ENCODE results near the gene POLD4.

Gene POLD4

DNA sequence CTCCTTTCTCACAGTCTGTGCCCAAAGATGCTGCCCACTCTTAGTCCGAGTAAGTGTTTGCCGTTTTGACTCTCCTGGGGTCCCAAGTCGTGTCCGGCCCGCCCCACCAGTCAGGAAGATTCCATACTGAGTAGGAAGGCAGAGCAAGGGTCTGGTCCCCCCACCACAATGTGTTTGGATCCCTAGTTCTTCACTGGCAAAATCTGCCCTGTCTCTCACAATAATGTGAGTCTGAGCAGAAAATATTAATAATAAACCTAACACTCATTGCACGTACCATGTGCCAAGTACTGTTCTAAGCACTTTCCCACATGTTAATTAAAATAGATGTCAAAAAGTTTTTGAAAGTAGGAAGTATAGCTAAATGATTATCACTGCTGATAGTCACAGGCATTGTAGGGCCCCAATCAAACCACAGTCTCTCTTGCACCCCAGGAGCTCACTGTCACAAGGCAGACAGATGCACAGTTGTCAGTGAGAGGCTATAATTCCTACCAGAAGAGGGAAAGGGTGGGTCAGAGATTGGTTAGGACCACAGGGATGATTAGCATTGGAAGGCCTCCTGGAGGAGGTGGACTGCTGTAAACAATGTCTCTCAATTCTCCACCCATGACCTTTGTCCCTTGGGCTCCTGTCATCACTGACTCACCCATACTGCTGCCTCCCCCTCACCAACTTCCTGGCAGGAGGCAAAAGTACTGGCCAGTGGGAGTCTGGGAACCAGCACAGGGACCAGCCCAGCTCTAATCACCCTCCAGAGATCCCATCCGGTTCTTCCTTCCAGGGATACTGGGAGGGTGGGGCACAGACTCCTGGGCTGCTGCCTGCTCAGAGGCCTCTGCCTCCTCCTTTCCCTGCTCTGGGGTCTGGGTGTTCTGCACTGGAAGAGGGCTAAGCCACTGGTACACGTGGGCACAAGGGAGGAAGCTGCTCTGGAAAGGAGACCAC, 1.0 kb upstream of the POLD4 start:
- in situ Hi-C loops (cut with HindIII; ENCODE audit: low sequenced_read_pairs), result no loop called here

DNA sequence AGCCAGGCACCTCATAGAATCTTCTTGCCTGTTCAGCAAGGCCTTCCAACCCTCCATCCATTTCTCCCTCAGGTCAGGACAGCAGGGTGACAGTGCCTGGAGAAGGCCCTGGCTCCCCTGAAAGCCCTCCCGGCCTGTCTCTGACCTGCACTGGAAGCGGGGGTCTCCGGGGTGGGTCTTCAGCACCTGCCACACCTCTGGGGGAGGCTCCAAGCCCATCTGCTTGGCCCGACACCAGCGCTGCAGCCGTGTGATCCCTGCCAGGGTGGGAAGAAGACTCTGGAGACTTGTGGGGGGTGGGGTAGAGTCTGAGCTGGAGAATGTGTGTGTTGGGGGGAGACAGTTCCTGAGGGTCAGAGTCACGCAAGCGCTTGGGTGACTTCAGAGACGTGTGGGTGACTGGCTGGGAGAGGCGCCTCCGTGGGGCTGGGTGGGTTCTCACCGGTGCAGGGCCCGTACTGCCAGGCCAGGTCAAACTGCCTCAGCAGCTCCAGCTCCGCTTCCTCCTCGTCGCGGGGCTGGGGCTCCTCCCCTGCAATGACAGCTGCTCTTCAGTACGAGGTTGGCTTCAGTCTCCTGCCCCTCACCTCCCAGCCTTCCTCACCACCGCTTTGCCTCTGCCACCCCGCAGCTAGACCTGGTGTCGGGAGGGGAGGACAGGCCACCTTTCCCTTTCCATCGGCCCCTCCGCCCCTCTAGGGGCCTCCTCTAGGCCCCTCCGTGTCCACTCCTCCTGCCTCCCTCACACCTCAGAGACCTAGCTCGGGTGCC, 615 bp downstream of the POLD4 start:
- in situ Hi-C loops (cut with HindIII; ENCODE audit: low sequenced_read_pairs), result no loop called here

DNA sequence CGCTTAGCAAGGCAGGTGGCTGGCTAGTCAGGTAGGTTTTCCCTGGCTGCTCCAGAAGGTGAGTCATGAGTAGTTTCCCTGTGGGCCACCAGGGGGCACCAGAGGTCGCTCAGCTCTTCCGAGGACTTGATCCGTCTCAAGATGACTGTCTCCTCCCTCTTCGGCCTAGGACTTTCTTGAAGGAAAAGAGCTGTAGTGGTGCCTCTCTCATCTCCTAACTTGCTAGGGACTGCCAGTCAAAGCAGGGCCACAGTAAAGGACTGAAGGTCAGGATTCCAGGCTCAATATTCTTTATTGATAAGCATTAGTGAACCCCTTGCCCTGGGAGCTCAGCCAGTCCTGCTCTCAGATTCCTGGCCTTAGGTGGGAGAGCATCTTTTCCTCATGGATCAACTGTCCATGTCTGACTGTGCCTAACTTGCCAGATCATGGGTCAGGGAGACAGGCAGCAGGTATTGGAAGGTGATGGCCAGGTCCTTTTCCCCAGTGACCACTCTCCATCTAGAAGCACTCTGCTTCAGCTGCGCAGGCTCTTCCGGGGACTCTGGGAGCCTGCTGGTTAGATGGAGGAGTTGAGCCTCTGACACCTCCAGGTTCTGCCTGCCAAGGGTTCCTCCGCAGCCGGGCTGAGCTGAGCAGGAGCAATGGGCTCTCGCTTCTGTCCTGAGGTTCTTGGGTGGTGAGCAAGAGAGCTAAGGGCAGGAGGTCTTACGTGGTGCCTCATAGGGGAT, 1.9 kb downstream of the POLD4 start:
- in situ Hi-C loops (cut with HindIII; ENCODE audit: low sequenced_read_pairs), result no loop called here

DNA sequence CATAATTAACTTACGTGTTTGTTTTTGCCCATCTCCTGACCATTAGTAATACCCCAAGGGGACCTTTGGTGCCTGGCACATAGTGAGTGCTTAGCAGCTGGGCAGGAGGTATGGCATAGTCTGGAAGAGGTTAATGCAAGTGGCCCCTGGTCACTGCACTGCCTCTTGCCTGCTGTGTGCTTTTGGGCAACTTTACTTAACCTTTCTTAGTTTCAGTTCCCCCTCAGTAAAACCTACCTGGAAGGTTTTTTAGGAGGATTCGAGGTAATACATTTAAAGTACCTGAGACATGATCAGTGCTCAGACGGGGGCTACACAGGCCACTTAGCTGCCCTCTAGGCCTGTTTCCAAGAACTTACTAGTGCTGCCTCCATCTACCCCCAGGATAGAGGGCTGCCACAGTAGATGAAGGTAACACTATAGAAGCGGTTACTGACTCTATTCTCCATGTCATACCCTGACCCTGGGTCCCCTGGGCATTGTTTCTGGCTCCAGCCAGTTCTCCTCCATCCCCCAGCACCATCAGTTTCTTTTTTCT, 3.3 kb downstream of the POLD4 start:
- in situ Hi-C loops (cut with HindIII; ENCODE audit: low sequenced_read_pairs), result loop anchor here (25.0 kb wide), 2 partner anchors 113 to 213 kb away; no protein-coding TSS in a partner anchor

- in situ Hi-C loops (cut with HindIII; ENCODE audit: low sequenced_read_pairs), result loop anchor here (25.0 kb wide), 2 partner anchors 112 to 212 kb away; no protein-coding TSS in a partner anchor
Observed at GRCh38 chr11:67349457-67349856, 3.9 kb downstream of the POLD4 start.

GRCh38 chr11:67349036-67349435, 4.3 kb downstream of the POLD4 start:
- in situ Hi-C loops (cut with HindIII; ENCODE audit: low sequenced_read_pairs), result loop anchor here (25.0 kb wide), 2 partner anchors 112 to 212 kb away; no protein-coding TSS in a partner anchor

DNA sequence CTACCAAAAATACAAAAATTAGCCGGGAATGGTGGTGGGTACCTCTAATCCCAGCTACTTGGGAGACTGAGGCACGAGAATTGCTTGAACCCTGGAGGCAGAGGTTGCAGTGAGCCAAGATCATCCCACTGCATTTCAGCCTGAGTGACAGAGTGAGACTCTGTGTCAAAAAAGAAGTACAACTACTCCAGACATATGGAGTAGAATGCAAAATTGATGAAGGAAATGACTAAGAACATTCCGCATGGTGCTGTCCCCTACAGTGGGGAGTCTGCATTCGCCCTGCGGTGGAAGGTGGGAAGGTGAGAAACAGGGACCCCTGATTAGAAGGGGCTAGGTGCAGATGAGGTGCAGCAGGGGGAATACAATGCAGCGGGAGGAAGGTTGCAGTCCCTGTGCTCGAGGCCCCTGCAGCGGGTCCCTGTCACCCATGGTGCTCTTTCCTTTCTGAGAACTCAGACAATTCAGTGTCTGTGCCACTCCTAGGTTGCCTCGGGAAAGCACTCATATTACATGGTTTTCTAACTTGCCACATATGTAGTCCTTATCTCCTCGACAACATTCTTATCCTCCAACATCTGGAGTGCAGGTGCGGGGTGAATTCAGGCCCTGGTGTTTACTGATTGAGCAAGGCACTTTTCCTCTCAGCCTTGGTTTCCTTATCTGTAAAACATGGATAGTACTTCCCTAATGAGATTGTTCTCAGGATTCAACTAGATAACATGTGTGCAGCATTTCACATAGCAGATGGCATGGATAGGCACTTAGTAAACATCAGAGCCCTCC, 5.2 kb downstream of the POLD4 start:
- in situ Hi-C loops (cut with HindIII; ENCODE audit: low sequenced_read_pairs), result loop anchor here (25.0 kb wide), 2 partner anchors 111 to 211 kb away; no protein-coding TSS in a partner anchor

- in situ Hi-C loops (cut with HindIII; ENCODE audit: low sequenced_read_pairs), result loop anchor here (25.0 kb wide), 2 partner anchors 109 to 209 kb away; no protein-coding TSS in a partner anchor
Observed at GRCh38 chr11:67345920-67346819, 7.2 kb downstream of the POLD4 start.

DNA sequence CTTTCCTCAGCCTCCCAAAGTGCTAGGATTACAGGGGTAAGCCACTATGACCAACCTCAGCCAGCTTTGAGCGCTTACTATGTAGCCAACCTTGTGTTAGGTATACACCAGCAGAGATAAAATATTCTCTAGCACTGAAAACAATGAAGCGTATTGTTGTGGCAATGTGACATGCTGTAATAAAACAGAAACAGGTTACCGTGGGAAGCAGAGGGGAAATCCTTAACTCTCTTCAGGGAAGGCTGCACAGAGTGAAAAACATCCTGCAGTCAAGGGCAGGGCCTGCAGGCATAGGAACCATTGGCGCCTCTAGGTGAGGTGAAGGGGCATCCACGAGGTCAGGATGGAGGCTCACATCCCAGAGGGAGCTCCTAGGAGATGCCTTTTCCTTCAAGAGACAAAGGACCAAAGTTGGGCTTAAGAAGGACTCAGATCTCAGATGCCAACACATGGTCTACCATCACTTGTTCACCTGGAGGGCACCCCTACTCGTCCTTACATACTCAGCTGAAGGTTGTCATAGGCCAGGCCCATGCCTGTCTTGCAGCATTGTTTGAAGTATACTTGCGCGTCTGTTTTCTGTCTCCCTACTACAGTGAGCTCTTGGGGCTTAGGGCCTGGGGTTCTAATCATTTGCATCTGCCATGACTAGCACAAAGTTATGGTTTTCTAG, 8.0 kb downstream of the POLD4 start:
- in situ Hi-C loops (cut with HindIII; ENCODE audit: low sequenced_read_pairs), result loop anchor here (25.0 kb wide), 2 partner anchors 108 to 208 kb away; no protein-coding TSS in a partner anchor

GRCh38 chr11:67344264-67344663, 9.1 kb downstream of the POLD4 start:
- in situ Hi-C loops (cut with HindIII; ENCODE audit: low sequenced_read_pairs), result loop anchor here (25.0 kb wide), 2 partner anchors 107 to 207 kb away; no protein-coding TSS in a partner anchor

DNA sequence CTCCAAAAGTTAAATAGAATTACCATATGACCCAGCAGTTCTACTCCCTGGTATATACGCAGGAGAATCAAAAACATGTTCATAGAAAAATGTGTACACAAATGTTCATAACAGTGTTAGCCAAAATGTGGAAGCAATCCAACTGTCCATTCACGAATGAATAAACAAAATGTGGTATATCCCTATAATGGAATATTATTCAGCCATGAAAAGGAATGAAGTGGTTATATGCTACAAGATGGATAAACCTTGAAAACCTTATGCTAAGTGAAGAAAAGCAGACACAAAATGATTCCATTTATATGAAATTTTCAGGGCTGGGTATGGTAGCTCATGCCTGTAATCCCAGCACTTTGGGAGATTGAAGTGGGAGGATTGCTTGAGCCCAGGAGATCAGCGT, 16.1 kb downstream of the POLD4 start:
- in situ Hi-C loops (cut with HindIII; ENCODE audit: low sequenced_read_pairs), result loop anchor here (25.0 kb wide), 2 partner anchors 100 to 200 kb away; no protein-coding TSS in a partner anchor

GRCh38 chr11:67332081-67332691, 21.2 kb downstream of the POLD4 start:
- in situ Hi-C loops (cut with HindIII; ENCODE audit: low sequenced_read_pairs), result loop anchor here (25.0 kb wide), 2 partner anchors 95 to 195 kb away; no protein-coding TSS in a partner anchor

- in situ Hi-C loops (cut with HindIII; ENCODE audit: low sequenced_read_pairs), result no loop called here
Observed at GRCh38 chr11:67323526-67323925, 29.8 kb downstream of the POLD4 start.

- in situ Hi-C loops (cut with HindIII; ENCODE audit: low sequenced_read_pairs), result no loop called here
Observed at GRCh38 chr11:67322049-67322448, 31.3 kb downstream of the POLD4 start.

- in situ Hi-C loops (cut with HindIII; ENCODE audit: low sequenced_read_pairs), result no loop called here
Observed at GRCh38 chr11:67321313-67321871, 32.0 kb downstream of the POLD4 start.

GRCh38 chr11:67320691-67321090, 32.7 kb downstream of the POLD4 start:
- in situ Hi-C loops (cut with HindIII; ENCODE audit: low sequenced_read_pairs), result no loop called here

GRCh38 chr11:67320011-67320410, 33.3 kb downstream of the POLD4 start:
- in situ Hi-C loops (cut with HindIII; ENCODE audit: low sequenced_read_pairs), result no loop called here
